HG02981 (cell line): Measurements from ENCODE around the gene FXYD2.

ENCODE experiments used
- ATAC-seq: cut with Tn5 transposase; IDR thresholded peaks from one replicate; pipeline ENCODE4 v1.9.1; 2021; ENCODE audit warnings: mild to moderate bottlenecking, moderate library complexity; ENCODE audit not compliant: unreplicated experiment

Gene FXYD2

GRCh38 chr11:117836077-117836960, 11.8 kb upstream of the FXYD2 start:
- no peak for ATAC-seq

GRCh38 chr11:117835576-117835975, 11.0 kb upstream of the FXYD2 start:
- no peak for ATAC-seq

GRCh38 chr11:117834838-117835443, 10.4 kb upstream of the FXYD2 start:
- no peak for ATAC-seq

GRCh38 chr11:117834068-117834810, 9.7 kb upstream of the FXYD2 start:
- no peak for ATAC-seq

GRCh38 chr11:117833401-117833891, 8.9 kb upstream of the FXYD2 start:
- no peak for ATAC-seq

GRCh38 chr11:117832511-117832910, 8.0 kb upstream of the FXYD2 start:
- no peak for ATAC-seq

GRCh38 chr11:117831661-117832415, 7.3 kb upstream of the FXYD2 start:
- no peak for ATAC-seq

- no peak for ATAC-seq
Measured at GRCh38 chr11:117830674-117831351, 6.3 kb upstream of the FXYD2 start.

GRCh38 chr11:117830072-117830471, 5.5 kb upstream of the FXYD2 start:
- no peak for ATAC-seq

GRCh38 chr11:117829369-117829725, 4.8 kb upstream of the FXYD2 start:
- ATAC-seq = no peak

- ATAC-seq = peak; percentile 59
Measured at GRCh38 chr11:117828611-117829368, 4.2 kb upstream of the FXYD2 start.

- no peak for ATAC-seq
Measured at GRCh38 chr11:117827521-117828511, 3.3 kb upstream of the FXYD2 start.

GRCh38 chr11:117826832-117827231, 2.3 kb upstream of the FXYD2 start:
- ATAC-seq = no peak

- no peak for ATAC-seq
Measured at GRCh38 chr11:117826190-117826570, 1.6 kb upstream of the FXYD2 start.

- ATAC-seq = no peak
Measured at GRCh38 chr11:117825538-117826189, 1.1 kb upstream of the FXYD2 start.

- no peak for ATAC-seq
Measured at GRCh38 chr11:117823946-117824420, 561 bp downstream of the FXYD2 start.

- no peak for ATAC-seq
Measured at GRCh38 chr11:117823294-117823945, 1.1 kb downstream of the FXYD2 start.
